HG03520 (cell line): Measurements from ENCODE around the gene PRX.
"Not testable (repeated sequence)": the region's sequence is repeated elsewhere in the genome, so short reads cannot be mapped to it uniquely, and the experiment has no call there.

Experiments used
- ATAC-seq: cut with Tn5 transposase; IDR thresholded peaks from one replicate; pipeline ENCODE4 v1.9.1; 2021; ENCODE audit warnings: mild to moderate bottlenecking, moderate library complexity; ENCODE audit not compliant: unreplicated experiment

Gene PRX, protein sequence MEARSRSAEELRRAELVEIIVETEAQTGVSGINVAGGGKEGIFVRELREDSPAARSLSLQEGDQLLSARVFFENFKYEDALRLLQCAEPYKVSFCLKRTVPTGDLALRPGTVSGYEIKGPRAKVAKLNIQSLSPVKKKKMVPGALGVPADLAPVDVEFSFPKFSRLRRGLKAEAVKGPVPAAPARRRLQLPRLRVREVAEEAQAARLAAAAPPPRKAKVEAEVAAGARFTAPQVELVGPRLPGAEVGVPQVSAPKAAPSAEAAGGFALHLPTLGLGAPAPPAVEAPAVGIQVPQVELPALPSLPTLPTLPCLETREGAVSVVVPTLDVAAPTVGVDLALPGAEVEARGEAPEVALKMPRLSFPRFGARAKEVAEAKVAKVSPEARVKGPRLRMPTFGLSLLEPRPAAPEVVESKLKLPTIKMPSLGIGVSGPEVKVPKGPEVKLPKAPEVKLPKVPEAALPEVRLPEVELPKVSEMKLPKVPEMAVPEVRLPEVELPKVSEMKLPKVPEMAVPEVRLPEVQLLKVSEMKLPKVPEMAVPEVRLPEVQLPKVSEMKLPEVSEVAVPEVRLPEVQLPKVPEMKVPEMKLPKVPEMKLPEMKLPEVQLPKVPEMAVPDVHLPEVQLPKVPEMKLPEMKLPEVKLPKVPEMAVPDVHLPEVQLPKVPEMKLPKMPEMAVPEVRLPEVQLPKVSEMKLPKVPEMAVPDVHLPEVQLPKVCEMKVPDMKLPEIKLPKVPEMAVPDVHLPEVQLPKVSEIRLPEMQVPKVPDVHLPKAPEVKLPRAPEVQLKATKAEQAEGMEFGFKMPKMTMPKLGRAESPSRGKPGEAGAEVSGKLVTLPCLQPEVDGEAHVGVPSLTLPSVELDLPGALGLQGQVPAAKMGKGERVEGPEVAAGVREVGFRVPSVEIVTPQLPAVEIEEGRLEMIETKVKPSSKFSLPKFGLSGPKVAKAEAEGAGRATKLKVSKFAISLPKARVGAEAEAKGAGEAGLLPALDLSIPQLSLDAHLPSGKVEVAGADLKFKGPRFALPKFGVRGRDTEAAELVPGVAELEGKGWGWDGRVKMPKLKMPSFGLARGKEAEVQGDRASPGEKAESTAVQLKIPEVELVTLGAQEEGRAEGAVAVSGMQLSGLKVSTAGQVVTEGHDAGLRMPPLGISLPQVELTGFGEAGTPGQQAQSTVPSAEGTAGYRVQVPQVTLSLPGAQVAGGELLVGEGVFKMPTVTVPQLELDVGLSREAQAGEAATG (N-terminal part only)

DNA sequence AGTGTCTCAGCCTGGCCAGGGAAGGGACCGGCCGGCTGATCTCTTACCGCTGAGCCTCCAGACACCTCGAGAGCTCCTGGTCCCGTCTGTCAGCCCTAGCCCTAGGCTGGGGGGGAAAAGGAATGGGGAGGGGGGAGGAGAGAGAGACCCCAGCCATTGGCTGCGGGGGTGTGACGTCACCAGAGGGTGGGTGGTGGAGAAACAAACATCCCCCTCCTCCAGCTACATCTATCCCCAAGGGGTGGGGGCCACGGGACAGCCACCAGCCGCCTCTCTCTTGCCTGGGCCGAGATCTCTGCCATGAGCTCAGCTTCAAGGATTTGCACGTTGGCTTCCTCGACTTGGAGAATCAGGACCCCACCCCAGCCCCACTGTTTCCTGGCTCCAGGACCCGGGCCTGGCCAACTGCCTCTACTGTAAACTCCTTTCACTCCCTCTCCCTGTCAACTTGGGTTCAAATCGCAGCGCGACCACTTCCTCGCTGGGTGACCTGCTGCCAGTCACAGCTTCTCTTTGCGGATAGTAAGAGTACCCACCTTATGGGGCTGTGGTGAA is at the start of gene PRX:
Gene PRX (minus strand): TSS at position 88 of the 555 bp plus-strand sequence. CDS start 5,446 bp downstream, outside the sequence.
- no peak for ATAC-seq

DNA sequence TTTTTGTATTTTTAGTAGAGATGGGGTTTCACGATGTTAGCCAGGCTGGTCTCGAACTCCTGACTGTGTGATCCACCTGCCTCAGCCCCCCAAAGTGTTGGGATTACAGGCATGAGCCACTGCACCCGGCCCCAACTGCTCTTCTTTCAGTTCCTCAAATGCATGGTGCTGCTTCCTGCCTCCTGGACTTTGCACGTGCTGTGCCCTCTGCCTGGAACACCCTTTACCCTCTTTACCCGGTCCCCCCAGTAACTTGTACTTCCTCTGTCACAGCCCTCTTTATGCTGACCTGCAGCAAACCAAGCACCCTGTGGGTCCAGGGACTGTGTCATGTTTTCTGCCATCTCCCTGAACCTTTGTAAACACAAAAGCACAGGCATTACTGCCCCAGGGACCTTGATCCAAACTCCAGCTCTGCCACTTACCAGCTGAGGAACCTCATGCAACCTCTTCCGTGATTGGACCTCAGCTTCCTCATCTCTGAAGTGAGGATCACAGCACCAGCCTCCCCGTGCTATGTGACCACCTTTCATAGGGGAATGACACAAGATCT is 48.6 kb upstream of the PRX start:
- ATAC-seq, result no peak

DNA sequence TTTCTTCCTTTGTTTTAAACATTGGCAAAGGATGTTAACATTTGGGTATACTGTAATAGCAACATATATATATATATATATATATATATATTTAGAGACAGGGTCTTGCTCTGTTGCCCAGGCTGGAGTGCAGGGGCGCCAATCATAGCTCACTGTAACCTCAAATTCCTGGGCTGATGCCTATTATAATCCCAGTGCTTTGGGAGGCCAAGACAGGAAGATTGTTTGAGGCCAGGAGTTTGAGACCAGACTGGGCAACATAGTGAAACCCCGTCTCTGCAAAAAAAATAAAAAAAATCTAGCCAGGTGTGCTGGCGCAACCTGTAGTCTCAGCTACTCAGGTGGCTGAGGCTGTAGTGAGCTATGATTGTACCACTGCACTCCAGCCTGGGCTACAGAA is 47.0 kb upstream of the PRX start:
- ATAC-seq, result no peak

DNA sequence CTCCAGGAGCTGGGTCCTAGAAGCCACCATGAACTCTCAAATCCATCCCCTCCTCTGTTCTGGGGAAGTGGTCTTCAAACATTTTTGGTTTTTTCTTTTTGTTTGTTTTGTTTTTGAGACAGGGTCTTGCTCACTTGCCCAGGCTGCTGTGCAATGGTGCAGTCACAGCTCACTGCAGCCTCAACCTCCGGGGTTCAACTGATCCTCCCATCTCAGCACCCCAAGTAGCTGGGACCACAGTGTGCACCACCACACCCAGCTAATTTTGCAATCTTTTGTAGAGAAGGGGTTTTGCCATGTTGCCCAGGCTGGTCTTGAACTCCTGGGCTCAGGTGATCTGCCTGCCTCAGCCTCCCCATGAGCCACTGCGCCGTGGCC is 45.4 kb upstream of the PRX start:
- ATAC-seq, result no peak

DNA sequence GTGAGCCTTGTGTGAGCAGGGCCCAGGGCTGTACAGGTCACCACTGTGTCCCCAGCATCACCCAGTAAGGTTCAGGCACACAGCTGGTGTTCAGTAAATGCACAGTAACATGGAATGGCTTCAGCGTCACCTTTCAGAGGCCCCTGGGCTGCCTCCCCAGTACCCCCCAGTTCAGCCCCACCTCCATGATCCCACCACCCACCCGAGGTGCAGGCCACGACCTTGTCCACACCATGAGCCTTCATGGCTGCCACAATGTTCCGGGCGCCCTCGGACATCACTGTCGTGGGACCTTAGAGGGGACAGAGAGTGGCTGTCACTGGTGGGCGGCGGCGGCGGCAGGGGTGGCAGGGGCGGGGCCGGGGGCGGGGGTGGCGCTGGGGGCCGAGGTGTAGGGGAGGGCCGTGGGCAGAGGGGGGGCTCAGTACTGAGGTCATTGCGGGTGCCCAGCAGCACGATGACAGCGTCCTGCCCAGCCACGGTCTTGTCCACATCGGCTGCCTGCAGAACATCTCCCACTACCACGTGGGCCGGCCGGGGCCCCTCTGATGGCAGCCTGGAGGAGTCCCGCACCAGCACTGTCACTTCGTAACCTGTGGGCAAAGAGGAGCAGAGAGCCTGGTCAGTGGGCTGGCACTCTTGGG is 44.9 kb upstream of the PRX start:
- ATAC-seq, result no peak

DNA sequence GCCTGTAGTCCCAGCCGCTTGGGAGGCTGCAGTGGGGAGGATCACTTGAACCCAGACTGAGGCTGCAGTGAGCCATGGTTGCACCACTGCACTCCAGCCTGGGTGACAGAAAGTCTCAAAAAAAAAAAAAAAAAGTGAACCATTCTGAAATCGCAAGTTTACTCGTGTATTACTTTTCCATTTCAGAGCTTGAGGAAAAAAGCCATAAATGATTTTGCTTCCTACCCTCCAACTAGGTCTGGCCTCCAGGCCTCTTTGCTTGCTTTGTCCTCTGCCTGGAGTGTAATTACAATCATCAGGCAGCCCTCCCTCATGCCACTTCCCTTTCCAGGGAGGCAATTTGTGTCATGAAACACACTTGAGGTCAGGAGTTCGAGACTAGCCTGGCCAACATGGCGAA is 43.9 kb upstream of the PRX start:
- ATAC-seq, result no peak

DNA sequence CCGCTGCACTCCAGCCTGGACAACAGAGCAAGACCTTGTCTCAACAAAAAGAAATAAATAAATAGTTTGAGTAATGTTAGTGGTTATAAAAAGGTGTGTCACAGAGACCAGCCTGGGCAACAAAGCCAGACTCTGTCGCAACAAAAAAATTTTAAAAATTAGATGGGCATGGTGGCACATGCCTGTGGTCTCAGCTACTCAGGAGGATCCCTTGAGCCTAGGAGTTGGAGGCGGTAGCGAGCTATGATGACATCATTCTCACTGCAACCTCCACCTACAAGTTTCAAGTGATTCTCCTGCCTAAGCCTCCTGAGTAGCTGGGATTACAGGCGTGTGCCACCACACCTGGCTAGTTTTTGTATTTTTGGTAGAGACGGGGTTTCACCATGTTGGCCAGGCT is 40.8 kb upstream of the PRX start:
- not testable (repeated sequence) for ATAC-seq

DNA sequence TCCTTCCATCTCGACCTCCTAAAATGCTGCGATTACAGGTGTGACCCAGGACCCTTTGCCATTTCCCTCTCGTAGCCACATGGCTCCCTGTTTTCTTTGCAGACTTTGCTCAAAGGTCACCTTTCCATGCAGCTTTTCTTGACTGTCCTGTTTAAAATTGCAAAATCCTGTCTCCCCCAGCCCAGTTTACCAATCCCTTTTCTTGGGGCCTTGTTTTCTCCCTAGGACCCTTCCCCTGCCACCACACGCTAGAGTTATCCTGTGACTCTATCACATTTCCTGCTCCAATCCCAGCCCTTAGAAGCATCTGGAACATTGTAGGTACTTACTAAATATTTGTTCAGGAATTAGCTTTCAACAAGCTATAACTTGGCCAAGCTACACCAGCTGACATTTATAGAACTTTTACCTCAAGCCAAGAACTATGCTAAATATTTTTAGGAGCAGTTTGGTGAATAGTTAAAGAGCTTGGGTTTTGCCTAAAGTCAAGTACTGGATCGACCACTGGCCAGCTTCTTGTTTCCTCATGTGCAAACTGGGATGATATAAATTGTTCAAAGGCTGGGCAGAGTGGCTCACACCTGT is 40.1 kb upstream of the PRX start:
- no peak for ATAC-seq

DNA sequence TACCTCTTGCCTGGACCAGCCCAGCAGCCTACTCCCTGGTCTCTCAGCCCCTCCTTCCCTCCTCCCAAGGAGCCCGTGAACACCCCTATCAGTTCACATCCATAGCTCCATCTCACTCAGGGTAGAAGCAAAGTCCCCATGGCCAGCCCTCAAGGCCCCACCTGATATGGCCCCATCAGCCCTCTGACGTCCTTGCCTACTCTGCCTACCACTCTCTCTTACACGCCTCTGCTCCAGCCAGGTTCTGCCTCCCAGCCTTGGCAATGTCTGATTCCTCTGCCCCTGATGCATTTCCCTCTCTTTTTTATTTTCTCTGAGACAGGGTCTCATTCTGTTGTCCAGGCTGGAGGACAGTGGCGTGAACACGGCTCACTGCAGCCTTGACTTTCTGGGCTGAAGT is 38.8 kb upstream of the PRX start:
- no peak for ATAC-seq

DNA sequence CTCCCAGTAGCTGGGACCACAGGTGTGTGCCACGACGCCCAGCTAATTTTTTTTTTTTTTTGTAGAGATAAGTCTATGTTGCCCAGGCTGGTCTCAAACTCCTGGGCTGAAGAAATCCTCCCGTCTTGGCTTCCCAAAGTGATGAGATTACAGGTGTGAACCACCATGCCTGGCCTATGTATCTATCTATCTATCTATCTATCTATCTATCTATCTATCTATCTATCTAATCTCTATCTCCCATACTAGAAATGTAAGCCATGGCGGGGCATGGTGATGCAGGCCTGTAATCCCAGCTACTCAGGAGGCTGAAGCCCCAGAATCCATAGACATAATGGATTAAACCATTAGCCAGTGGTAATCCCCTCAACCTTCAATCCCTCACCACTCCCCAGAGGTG is 37.5 kb upstream of the PRX start:
- ATAC-seq, result no peak

DNA sequence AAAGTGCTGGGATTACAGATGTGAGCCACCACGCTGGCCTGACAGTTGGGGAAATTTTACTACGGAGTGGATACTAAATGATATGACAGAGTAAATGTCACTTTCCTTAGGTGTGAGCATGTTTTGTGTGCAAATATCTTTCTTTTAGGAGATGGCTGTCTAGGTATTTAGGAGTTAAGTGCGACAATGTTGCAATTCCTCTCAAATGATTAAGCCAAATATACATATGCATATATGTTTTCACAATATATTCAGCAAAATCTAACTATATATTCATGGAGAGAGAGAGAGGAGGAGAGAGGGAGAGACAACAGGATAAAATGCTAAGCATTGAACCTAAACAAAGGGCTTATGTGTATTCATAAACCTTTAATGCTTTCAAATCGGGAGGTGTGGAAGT is 36.3 kb upstream of the PRX start:
- no peak for ATAC-seq

DNA sequence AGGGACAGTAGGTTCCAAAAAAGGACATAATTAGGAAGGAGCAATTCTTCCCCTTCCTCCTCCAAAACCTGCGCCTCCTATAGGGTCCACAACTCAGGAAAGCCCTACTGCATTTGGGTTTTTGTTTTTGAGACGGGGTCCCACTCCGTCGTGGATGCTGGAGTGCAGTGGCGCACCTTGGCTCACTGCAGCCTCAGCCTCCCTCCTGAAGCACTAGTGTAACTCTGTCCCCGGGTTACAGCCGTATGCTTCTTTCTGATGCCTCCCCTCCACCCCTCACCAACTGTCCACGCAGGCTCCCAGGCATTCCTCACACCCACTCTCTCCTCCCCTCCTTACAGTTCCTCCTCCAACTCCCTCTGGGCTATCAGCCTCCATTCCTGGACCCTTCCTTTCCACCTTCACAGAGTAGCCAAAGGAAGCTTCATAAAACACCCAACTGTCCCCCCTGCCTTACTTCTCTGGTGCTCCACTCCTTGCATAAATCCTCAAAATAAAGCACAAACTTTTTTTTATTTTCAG is 33.1 kb upstream of the PRX start:
- no peak for ATAC-seq

DNA sequence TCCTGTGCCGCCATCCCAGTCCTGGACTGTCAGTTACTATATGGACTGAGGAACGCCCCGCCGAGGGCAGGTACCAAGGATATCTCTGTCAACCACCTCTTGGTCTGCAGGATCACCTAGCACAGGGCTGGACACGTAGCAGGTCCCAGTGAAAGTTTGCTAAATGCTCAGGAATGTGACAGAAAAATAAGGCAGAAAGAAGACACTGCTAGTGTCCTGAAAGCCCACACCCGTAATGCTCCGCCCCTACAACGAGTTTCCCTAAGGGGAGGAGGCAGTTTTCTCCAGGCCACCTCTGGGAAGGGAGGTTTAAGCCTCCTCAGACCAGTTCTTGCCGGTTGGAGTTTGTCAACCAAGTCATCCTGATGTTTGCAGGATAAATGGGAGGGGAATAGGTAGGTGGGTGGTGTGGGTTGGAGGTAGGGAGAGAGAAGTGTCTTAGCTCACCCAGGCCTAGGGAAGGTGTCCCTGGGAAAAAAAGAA is 32.6 kb upstream of the PRX start:
- ATAC-seq, result no peak

DNA sequence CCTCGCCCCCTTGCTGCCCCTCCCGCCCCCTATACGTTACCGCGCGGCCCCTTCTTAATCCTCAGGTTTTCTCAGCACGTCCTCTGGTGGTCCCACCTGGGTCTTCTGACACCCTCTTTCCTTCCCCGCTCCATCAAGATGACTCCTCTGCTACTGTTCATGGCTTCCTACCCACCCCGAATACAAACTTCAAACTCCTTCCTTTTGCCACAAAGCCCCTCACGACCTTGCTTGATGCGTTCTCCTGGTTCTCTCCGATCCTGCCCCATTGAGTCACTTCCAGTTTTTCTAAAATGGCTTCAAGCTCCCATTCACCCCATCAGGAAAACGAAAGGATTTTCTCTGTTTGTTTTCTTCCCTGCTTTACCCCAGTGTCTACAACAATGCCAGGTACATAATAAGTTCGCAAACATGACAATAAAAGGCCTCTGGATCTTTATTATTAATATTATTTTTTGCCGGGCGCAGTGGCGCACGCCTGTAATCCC is 31.7 kb upstream of the PRX start:
- no peak for ATAC-seq

DNA sequence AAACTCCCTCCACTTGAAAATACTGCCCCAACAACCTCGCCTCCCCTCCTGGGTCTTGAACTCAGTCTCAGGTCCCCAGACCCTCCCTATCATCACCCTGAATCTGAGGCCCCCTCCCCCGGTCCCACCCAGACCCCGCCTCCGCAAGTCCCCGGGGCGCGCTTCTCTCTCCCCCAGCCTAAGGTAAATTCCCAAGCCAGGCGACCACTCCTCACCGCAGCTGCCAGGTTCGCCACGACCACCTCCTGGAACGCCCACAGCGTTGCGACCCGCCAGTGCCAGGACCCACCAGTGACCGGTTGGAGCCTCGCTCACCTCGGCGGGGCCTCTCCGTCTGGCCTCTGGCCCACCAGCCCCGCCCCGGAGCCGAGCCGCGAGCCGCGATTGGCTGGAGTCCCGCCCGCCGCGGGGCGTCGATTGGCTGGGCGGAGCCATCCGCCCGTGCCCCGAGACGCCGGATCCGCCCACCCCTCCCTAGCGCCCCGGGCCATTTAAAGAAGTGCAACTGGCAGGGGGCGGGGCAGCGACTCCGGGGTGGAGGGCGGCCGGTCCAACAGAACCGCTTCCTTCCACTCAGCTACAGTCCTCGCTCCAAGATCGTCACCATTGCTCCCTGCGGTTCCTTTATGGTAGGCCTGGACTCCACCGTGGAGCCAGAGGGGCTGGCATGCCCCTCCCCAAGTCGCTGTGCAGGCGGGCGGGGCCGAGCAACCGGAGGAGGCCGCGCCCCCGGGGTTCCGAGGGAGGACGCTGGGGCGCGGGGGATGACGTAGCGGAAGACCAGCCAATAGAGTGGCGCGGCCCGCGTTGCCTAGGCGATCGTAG is 31.0 kb upstream of the PRX start, which contains the start of gene SERTAD3:
Gene SERTAD3 (minus strand): TSS at position 336 of the 825 bp plus-strand sequence. CDS start 2,255 bp downstream, outside the sequence.
- ATAC-seq, result peak; percentile 63

DNA sequence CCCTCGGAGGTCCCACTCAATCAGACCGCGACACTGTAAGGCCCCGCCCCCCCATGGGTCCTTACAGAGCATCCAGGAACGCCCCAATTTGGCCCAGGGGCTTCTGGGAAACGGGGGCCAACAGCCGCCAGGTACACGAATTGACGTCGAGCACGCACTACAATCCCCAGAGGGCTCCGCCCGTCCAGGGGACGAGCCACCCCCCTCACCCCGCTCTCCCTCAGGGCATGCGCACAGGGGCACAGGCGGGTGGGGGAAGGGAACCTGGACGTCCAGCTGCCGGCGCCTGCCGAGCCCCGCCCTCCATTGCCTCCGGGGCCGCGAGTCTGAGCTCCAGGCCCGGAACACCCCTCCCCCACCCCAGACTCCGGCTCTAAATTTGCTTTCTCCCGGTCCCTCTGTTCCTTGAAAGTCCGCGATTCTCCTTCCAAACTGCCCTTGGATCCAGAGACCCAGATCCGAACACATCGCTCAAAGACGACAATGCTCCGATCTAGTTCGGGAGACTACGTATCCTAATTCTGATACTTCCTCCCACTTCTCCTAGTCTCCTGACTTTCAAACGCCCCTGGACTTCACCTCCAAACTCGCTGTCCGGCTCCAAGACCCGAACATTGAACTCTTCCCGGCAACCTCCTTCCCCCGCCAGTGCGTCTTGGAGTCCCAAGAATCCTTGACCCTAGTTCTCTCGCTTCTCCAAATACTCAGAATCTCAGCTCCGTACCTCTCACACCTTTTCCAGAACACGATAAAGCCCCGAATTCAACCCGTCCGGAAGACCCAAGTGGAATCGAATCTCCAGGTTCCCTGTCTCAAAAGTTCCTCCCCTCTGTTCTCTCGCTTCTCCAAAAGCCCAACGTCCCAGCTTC is 30.2 kb upstream of the PRX start:
- peak; percentile 58 for ATAC-seq
